ENCODE measurements around the gene C8G.

C8G gene

DNA sequence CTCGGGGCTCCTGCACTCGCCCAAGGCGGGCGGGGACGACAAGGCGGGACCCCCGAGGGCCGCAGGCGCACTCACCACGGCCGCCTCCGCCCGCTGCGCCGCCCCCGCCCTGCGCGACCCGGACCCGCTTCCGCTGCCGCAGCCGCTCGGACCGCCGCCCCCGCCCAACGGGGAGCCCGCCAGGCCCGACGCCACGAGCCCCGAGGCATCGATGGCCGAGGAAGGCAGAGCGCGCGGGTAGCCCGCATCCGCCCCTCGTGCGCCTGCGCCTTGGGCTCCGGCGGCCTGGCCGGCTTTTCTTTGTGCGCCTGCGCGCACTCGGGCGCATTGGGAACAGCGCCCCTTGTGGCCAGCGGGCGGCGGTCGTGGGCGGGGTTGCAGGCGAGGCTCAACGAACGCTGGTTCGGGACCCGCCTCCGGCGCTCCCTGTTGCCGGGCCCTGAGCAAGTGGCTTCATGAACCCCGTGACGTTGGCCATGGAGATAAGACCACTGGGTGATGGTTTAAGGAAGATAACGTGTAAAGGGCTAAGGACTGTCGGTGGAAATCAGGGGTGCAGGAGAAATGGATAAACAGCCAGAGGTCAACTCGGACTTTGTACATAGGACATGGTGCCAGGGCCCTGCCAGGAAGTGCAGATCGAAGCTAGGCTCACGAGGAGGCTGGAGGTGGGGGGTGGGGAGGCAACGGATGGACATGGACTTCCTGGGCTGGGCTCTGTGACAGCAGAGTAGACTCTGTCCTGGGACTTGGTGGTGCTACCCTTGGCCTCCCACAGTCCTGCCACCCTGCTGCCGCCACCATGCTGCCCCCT, at the start of gene C8G, which contains the start of gene FBXW5:
C8G (plus strand) TSS at position 725 of the 814 bp plus-strand sequence; CDS start at position 803, 78 bp downstream.
FBXW5 (minus strand) TSS at position 220 of the 814 bp plus-strand sequence. CDS start 655 bp downstream, outside the sequence.
- DNase-seq (ENCODE audit: low read depth, low spot score) = peak; percentile 82

GRCh38 chr9:136896027-136896426, 49.0 kb upstream of the C8G start:
- DNase-seq (ENCODE audit: low read depth, low spot score) = no peak

- no peak for DNase-seq (ENCODE audit: low read depth, low spot score)
Measured at GRCh38 chr9:136898483-136899100, 46.5 kb upstream of the C8G start.

GRCh38 chr9:136899196-136899595, 45.8 kb upstream of the C8G start:
- DNase-seq (ENCODE audit: low read depth, low spot score) = no peak

DNA sequence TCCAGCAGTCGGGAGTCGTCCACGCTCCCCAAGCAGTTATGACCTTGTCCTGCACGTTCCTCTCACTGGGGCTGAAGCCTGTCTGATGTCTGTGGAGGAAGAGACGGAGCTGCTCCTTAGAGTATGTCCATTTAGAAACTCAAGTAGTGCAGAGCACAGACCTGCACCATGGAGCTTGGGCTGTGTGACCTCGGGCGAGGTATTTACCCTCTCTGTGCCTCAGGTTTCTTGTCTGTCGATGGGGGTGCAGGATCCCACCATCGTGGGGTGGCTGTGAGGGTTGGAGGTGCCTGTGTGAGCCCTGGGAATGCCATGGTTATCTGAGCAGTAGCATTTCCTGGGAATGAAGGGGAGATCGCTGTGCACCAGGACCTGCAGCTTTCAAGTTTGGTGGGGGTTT, 44.5 kb upstream of the C8G start:
- no peak for DNase-seq (ENCODE audit: low read depth, low spot score)

DNA sequence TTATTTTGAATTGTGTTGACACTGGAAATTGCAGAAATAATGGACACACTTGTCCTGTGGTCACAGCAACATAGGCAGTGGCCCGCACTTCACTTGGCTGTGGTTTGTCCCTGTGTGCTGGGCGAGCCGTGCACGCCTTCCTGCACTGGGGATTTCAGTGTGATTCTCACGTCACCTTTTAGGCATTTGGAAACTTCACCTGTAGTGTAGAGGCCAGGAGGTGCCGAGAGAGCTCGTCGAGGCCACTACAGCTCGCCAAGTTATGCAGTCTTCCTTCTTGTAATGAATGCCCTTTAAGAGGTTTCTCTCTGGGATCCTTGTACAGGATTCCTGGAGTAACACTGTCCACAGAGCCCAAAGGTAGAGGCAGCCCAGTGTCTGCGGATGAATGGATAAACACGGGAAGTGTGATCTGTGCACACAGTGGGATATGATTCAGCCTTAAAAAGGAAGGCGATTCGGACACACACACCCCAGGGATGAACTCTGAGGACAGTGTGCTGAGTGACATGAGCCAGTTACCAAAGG, 44.0 kb upstream of the C8G start:
- no peak for DNase-seq (ENCODE audit: low read depth, low spot score)

DNA sequence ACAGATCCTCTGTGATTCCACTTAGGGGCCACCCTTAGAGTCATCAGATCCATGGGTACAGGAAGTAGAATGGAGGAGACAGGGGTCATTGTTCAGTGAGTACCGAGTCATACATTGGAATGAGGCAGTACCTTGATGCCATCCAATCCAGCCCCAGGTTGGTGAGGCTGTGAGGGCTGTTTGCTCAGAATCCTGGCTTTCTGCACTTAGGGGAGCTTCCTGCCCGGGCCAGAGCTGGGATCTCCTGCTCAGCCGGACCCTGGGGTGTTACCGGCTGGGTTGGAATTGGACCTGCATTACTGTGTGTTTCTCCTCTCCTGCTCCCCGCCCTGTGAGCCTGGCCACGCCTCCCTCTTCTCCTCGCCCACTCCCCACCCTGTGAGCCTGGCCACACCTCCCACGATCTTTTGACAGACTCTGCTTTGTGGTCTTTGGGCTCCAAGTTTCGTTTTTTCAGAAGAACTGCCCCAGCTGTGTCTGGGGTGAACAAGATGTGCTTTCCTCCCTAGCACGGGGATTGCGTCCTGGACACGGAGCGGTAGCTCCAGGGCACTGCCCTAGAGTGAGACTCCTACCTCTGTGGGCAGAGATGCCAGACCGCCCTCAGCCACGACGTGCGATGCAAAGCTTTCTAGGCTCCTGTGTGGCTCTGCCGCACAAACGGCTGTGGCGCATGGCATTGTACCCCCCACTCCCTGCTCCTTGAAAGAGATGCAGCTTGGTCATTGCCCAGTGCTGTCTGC, 43.4 kb upstream of the C8G start:
- peak; percentile 63 for DNase-seq (ENCODE audit: low read depth, low spot score)

DNA sequence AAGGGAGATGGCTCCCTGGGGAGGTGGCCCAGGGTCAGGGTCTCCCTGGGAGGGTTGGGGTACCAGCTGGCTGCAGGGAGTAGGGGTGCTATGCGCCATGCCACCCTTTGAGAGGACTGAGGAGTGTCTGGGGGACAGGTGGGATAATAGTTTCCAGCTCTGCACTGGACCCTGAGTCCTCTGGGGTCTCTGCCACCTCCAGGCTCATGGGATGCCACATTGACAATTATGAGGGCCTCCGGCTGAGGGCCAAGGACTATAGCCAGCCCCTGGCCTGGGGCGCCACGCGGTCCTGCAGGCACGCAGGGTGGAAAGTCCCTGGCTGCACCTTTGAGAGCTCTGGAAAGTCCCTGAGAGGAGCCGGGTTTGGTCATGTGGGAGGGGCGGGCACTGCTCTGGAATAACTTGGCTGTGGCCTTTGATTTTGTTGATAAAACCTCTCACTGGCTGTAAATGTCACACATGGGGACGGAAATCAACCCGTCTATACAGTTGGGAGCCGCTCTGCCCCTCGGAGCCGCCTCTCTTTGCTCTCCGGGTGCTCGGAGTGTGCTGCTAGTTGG, 42.7 kb upstream of the C8G start:
- peak; percentile 62 for DNase-seq (ENCODE audit: low read depth, low spot score)

DNA sequence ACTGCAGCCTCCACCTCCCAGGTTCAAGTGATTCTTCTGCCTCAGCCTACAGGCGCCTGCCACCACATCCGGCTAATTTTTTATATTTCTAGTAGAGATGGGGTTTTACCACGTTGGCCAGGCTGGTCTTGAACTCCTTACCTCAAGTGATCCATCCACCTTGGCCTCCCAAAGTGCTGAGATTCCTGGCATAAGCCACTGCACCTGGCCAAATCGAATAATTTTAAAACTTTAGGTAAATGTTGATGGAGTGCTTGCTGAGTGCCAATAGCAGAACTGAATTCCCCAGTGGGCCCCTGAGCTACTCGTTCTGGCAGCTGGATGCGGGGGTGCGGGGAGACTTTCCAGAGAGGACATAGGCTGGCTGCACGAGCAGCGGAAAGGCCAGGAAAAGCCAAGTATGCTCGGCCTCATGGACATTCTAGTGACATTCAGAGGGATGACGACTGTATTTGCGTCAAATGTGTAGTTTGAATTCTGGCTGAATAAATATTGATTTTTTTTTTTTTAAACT, 41.9 kb upstream of the C8G start:
- no peak for DNase-seq (ENCODE audit: low read depth, low spot score)

GRCh38 chr9:136906266-136906665, 38.8 kb upstream of the C8G start:
- DNase-seq (ENCODE audit: low read depth, low spot score) = no peak

GRCh38 chr9:136907011-136907914, 37.8 kb upstream of the C8G start:
- DNase-seq (ENCODE audit: low read depth, low spot score) = no peak

- DNase-seq (ENCODE audit: low read depth, low spot score) = no peak
Measured at GRCh38 chr9:136910197-136910900, 34.7 kb upstream of the C8G start.

DNA sequence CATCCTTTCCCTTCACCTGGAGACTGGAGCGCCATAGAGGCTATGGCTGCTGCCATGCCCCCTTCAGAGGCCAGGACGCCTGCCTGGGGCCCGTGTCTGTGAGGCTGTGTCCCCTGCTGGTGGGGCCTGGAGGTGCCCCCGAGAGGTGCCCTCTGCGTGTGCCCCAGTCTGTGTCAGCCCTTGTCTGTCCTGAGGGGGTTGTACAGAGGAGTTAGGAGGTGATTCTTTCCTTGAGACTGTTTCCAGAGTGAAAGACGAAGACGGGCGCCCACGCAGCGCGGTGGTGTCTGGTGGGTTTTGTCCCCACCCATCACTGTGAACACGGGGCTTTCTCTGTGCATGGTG, 34.2 kb upstream of the C8G start:
- DNase-seq (ENCODE audit: low read depth, low spot score) = no peak

GRCh38 chr9:136913701-136914438, 31.2 kb upstream of the C8G start:
- DNase-seq (ENCODE audit: low read depth, low spot score) = no peak

- no peak for DNase-seq (ENCODE audit: low read depth, low spot score)
Measured at GRCh38 chr9:136915632-136916329, 29.3 kb upstream of the C8G start.

GRCh38 chr9:136916330-136917184, 28.5 kb upstream of the C8G start:
- DNase-seq (ENCODE audit: low read depth, low spot score) = no peak

DNA sequence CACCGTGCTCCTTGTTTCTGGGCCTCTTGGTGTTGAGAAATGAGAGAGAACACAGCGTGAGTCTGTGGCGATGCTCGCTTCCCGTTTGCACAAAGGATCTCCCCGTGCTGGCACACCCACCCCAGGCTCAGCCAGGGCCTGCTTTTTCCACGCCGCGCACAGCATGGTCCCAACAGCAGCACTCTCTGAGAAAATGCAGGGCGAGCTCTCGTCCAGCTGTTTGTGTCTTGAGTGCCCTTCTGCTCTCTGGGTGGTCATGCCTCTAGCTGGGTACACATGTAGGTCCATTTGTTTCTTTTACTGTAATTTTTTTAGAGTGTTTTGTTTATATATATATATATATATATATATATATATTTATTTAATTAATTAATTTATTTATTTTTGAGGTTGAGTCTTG, 27.1 kb upstream of the C8G start:
- DNase-seq (ENCODE audit: low read depth, low spot score) = no peak

GRCh38 chr9:136920069-136920468, 25.0 kb upstream of the C8G start:
- no peak for DNase-seq (ENCODE audit: low read depth, low spot score)
